Measurements from ENCODE around the gene PPP1CA.
A peak's percentile ranks its signal among the peaks of the same experiment; 100 is the strongest.

PPP1CA gene

DNA sequence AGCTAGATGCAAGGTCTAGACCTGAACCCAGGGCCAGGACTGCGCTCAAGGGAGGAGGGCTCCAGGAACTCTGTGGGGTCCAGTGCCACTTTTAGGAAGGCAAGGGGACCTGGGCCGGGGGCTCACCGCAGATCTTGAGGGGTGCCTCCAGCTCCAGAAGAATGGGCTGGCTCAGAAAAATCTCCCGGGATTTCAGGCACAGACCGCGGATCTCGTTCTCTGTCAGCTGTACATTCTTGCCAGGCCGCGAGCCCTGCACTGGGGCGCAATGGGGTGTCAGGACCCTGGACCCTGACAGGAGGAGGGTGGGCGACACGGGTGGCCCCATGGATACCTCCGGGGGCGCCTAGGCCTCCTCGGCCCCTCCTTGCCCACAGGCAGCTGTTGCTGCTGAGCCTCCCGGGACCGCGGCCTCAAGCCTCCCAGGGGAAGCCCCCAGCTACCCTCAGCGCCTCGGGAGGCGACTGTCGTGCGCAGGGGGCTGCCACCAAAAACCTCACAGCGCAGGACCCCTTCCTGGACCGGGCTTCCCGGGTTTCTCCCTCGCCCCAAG is 640 bp downstream of the PPP1CA start:
- DNase-seq, result no peak

DNA sequence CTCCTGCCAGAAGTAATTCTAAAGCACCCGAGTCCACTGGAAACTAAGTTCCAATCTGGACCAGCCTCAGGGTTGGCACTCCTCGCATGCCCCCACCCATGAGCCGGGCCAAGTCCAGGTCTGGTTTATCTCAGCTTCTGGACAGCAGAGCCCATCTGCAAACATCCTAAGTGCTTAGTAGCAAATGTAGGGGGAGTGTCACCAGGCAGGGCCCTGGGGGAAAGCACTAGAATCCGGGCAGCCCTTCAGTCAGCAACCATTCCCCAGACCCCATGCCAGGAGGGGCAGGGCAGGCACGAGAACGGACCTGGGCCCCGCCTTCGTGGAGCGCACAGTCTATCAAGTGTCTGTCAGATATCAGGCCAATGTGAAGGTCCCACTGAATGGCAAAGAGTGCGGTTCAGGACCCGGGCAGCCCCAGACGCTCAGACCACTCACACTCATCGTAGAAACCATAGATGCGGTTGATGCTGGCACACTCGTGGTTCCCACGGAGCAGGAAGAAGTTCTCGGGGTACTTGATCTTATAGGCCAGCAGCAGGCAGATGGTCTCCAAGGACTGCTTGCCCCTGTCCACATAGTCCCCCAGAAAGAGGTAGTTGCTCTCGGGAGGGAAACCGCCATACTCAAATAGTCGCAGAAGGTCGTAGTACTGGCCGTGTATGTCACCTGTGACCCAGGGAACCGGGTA is 1.3 kb downstream of the PPP1CA start:
- no peak for DNase-seq

DNA sequence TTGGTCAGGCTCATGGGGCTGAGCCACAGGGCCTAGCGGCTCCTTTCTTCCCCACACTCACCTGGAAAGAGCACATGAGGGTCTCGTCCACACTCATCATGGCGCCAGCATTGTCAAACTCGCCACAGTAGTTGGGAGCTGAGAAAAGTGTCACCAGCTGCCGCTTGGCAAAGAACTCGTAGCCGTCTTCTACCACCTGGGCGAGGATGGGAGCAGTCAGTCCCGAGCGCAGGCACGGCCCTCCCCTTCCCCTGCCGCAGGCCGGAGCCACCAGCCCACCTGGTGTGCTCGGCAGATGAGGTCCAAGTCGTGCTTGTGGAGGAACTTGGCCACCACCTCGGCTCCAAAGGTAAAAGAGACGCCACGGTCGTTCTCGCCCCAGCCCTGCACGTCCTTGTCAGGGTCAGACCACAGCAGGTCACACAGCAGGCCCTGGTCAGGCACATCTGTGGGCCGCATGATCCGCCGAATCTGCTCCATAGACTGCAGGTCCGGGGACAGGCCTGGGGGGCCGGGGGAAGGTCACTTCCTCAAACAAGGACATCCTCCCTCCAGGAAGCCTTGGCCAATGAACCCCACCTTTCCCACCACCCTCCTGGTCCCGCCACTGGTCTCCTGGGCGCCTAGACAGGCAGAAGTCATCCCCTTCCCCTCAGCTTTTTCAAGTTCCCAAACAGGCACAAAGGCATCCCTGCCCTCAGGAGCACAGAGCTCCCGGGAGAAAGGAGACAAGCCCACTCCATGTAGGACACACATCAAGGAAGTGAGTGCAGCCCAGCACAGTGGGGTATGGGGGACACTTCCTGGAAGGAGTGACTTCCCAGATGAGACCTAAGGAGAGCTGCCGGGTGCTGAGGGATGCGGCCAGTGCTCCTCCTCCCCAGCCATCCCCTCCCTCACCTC is 2.7 kb downstream of the PPP1CA start:
- DNase-seq, result no peak

DNA sequence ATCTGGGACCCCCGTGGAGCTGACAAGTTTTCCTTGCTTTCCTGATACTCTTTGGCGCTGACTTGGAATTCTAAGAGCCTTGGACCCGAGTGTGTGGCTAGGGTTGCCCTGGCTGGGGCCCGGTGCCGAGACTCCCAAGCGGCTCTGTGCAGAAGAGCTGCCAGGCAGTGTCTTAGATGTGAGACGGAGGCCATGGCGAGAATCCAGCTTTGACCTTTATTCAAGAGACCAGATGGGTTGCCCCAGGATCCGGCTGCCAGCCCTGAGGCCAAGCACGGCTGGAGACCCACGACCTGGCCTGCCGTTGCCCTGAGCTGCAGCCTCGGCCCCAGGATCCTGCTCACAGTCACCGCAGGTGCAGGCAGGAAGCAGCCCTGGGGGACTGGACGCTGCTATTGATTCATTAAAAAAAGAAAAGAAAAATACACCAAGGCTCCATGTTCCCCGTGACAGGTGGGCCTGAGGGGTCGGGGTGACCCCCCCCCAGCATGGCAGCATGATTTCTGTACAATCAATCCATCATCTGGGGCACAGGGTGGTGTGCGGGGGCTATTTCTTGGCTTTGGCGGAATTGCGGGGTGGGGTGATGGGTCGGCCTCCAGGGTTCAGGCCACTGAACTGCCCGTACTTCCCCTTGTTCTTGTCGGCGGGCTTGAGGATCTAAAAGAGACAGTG is 3.5 kb downstream of the PPP1CA start:
- no peak for DNase-seq

DNA sequence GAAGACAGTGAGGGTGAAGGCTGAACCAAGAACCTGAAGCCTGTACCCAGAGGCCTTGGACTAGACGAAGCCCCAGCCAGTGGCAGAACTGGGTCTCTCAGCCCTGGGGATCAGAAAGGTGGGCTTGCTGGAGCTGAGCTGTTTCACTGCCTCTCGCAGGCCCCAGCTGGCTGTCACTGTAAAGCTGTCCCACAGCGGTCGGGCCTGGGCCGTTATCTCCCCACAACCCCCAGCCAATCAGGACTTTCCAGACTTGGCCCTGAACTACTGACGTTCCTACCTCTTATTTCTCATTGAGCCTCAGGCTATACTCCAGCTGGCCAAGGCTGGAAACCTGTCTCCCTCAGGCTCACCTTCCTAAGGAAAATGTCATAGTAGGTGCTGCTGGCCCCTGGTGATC is 4.1 kb downstream of the PPP1CA start:
- no peak for DNase-seq

DNA sequence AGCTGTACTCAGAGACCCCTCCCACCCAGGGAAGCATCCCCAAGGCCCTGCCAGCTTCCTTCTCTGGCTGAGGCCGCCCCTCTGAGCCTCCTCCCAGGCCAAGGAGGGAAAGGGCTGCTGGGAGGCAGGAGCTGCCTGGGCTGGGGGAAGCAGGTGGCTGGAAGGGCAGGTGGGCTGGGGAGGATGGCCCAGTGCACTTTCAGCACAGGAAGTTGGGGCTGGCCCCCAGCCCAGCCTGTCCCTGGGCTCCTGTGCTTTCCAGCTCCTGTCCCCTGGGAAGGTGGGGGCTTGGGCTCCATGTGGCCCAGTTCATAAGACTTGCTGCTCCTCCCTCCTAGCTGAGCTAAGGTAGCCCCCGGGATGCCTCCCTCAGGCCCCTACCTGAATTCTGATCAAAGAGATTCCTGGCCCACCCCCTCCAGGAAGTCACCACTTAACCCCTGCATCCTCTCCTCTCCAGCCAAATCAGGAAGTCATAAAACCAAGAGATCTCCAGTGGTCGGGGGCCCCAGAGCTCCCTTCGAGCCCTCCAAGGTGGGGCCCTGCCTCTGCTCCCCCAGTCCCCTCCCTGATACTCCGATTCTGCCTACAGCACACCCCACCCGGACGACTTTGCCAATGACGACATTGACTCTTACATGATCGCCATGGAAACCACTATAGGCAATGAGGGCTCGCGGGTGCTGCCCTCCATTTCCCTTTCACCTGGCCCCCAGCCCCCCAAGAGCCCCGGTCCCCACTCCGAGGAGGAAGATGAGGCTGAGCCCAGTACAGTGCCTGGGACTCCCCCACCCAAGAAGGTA is 4.9 kb downstream of the PPP1CA start:
- DNase-seq, result no peak

DNA sequence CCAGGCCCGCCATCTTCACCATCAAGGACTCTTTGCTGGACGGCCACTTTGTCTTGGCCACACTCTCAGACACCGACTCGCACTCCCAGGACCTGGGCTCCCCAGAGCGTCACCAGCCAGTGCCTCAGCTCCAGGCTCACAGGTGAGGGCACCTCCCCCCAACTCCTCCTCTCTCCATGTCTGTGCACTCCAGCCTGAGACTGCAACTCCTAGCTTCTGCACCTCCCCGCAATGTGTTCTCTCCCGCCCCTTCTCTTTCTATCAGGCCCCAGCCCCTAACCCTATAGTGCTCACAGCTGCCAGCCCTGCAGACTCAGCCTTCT is 5.4 kb downstream of the PPP1CA start:
- DNase-seq, result no peak

DNA sequence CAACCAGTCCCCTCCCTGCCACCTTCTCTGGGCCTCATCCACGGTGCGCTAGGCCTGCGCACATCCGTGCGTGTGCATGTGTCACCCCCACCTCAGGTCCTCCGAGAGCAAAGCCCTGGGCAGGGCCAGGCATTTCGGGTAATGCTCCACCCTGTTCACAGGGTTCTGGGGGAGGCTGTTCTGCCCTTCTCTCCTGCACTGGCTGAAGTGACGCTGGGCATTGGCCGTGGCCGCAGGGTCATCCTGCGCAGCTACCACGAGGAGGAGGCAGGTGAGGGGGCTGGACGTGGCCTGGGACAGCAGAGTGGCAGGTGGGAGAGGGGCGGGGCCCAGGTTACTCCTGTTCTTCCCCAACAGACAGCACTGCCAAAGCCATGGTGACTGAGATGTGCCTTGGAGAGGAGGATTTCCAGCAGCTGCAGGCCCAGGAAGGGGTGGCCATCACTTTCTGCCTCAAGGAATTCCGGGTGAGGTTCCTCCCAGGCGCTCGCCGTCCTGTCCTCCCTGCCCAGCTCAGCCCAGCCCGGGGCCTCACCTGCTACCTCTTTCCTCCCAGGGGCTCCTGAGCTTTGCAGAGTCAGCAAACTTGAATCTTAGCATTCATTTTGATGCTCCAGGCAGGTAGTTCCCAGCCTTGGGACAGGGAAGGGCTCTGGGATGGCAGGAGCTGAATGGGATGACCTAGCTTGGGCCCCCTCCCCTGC is 6.0 kb downstream of the PPP1CA start:
- no peak for DNase-seq

DNA sequence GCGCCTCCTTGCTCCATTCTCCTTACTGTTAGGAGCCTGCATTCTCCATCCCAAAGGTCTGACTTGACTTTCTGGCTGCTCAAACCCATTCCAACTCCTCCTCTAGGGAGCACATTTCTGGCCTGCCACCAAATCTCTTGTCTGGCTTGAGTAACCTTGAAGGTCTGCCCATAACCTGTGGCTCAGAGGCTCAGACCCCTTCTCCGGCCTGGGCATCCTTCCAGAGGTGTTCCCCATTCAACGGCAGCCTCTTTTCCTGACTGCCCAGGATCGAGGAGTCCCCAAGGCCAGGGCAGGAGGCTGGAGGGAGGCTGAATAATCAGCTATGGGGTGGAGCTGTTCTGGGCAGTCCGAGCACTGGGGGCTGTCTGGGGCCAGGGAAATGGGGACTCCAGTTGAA is 7.7 kb downstream of the PPP1CA start:
- DNase-seq, result no peak

DNA sequence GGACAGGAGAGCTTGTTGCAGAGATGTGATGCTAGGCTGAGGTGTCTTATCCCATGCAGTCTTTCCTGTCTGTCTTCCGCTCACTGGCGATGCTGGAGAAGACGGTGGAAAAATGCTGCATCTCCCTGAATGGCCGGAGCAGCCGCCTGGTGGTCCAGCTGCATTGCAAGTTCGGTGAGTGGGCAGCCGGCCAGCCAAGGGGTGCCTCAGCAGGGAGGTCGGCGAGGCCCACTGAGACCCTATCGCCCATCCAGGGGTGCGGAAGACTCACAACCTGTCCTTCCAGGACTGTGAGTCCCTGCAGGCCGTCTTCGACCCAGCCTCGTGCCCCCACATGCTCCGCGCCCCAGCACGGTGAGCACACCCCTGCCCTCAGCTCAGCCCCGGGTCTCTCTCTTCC is 8.2 kb downstream of the PPP1CA start:
- no peak for DNase-seq

DNA sequence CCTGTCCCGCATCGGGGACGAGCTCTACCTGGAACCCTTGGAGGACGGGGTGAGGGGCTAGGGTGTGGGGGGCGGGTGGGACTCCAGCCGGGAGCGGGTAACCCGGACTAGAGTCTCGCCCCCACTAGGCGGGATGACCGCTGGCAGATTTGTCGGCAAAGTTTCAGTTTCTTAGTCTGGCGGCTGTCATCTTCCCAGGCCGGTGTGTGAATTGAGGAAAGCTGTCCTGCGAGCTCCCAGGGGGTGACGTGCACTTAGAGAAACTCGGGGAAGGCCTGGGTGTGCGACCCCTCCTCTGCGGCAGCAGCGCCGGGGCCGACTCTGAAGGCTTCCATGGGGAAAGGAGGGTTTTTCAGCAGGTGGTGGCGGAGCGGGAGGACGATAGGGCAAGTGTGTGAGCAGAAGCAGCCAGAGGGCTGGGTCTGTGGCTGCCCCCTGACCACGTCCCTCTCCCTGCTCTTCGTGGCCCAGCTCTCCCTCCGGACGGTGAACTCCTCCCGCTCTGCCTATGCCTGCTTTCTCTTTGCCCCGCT is 9.4 kb downstream of the PPP1CA start:
- no peak for DNase-seq

DNA sequence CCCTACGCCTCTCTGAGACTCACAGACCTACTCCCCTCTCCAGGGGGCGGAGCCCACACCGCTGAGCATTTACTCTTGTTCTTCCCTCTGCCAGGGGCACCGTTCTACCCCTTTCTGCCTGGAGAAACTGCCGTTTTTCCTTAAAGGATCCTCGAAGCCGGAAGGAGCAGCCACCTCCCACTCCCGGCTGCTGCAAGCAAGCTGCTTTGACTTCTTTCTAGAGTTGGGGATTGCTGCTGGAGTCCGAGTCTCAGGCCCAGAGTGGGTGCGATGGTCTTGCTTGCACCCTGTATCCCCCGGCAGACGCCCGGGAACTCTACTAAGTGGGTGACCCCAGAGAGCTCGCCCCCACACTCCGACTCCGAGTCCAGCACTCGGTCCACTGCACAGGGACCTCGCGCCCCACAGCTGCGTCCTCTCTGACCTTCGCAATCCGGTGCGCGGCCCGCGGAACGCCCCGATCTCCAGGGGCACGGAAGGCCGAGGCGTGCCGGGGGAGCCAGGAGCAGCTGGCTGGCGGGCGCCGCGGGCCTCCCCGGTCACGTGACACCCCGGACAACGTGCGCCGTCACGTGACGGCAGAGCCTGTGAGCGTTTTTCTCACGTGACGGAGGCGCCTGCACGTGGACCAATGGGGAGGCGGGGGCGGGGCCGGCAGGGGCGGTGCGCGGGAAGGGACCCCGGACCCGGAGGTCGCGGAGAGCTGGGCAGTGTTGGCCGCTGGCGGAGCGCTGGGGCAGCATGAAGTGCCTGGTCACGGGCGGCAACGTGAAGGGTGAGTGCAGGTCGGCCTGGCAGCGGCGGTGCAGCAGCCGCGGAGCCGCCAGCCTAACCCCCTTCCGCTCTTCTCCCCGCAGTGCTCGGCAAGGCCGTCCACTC is 10.1 kb downstream of the PPP1CA start, which contains the start of gene RAD9A:
Gene RAD9A, plus strand, starts transcription at position 683 of the 879 bp plus-strand sequence. Its CDS starts 59 bp downstream, at position 742.
- DNase-seq, result peak; percentile 97

DNA sequence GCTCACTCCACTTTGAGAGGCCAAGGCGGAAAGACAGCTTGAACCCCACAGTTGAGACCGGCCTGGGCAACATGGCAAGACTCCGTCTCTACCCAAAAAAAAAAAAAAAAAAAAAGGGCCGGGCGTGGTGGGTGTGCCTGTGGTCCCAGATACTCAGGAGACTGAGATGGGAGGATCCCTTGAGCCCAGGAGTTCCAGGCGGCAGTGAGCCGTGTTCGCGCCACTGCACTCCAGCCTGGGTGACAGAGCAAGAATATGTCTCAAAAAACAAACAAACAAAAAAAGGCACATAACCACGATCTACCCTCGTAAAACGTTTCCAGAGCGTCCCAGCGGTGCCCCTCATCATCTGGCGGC is 10.7 kb downstream of the PPP1CA start:
- DNase-seq, result no peak

DNA sequence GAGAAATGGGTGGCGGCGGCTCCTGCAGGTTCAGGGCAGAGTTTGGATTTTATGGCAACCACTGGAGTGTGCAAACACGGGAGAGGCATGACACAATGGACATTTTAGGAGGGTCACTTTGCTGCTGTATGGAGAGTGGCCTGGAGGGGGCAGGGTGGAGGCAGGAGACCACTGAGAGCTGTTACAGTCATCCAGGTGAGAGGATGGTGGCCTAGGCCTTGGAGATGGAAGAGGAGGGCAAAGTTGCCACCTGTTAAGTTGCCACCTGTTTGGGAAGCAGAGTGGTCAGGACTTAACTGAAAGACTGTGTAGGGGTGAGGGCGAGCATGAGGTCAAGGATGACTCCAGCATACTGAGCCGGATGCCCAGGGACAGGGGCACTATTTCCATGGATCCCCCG is 12.2 kb downstream of the PPP1CA start:
- DNase-seq, result peak; percentile 58

DNA sequence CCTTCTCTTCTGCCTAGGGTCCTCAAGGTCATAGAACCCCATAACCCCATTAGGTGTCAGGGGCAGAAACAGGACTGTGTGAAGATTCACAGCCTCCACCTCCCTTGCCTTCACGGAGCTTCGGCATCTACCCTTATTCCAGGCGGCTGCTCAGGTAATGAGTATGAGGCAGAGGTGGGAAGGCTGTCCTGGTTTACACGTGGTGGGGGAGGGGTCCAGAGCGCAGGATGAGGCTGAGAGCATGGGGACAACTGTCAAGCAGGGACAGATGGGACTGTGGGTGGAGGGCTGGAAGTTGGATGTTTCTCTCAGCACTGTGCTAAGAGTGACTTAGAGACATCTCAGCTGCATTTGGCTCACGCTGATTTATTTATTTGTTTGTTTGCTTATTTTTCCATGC is 14.1 kb downstream of the PPP1CA start:
- no peak for DNase-seq

DNA sequence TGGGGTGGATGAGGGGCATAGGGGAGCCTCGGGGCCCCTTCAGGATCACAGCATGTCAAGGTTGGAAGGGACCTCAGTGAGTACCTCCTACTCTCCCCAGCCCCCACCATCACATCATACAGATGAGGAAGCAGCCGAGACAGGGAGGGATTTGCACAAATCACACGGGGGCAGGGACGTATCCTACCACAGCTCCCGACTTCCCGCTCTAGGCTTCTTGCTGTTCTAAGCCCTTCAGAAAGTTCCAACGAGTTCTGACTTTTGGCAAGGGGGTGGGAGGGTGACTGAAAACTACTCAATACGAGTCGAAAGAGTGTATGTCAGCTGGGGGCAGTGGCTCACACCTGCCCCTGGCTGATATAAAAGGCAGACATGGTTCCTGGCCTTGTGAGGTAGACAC is 14.6 kb downstream of the PPP1CA start:
- DNase-seq, result no peak

DNA sequence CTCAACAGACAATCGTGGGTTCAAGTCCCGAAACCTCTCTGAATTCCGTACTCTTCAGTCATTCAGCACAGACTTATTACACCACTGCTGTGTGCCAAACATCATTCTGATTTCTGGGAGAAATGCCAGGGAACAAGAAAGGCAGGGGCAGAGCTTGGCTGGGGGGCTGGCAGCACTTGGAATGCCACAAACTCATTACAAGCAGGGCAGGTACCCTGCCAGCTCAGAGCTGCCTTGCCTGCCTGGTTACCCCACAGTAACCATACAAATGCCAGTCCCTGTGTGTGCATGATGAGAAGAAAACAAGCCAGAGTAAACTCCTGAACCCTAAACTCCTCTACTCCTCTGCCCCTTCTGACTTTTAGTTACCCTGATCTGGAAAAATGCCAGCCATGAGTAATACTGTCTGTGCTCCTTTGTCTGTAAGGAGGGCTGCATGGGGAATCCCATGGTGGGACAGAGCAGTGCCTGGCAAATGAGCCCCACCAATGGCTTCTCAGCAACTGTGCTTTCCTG is 16.7 kb downstream of the PPP1CA start:
- DNase-seq, result no peak

DNA sequence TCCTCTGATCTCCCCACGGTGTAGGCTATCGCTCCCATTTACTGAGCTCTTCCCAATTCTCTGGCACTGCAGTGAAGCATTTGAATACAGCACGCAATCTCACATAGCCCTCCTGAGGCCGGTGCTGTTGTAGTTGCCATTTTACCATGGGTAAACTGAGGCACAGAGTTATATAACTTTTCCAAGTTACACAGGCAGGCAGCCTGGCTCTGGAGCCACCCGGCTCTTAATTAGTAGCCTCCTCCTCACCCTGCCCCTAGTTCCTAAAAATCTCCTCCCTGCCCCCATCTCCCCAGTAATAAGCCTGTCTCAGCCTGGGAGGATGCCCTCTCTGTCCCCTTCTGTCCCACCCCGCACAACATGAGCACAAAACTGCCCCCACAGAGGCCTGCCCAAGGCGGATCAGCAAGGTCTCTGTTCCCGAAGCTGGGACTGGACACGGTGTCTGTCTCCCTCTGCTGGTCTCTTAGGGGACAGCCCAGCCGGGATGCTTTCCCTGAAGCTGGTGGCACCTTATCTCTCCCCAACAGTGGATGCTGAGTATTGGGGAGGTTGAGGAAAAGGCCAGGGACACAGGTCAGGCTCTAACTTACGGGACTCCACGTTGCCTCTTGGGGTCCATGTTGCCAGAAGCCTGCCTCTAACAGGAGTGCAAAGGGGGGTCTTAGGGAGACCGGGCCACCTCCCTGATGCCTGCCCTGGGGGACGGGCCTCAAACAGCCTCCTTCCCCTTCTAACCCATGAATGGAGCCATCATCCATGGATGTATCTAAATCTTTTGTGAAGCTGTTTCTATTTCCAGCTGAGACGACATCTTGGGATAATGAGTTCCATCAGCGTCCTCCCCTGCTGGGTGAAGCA is 19.2 kb downstream of the PPP1CA start:
- peak; percentile 93 for DNase-seq

DNA sequence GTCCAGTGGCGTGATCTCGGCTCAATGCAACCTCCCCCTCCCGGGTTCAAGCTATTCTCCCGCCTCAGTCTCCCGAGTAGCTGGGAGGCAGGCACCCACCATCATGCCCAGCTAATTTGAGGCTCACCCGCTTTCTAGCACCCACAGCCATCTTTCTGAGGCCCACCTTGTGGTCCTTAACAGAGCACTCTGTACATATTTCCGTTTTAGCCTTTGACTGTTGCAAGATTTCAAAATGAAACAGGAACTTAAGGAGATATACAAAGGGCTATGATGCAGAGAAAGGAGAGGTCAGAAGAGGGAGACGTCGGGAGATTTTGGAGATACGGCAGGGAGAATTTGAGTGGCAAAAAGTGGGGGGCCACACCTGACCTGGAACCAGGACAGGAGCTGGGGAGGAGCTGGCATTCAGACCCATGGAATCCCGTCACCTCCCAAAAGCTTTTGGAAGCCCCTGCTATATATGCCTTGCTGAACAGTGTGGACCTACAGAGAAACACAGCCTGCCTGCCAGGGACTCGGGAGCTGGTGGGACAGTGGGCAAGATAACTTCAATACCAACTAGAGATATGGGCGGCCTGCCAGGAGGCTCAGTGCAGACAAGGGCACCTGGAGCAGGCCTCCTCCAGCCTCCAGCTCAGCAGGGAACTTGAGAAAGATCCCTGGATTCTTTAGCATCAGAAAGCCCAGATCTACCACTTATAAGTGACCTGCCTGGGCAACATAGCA is 20.2 kb downstream of the PPP1CA start:
- no peak for DNase-seq

Measured in eye (tissue), 1 donor.